Smooth muscle cell (in vitro differentiated cells): ENCODE measurements around the gene SYT6. TPM values are rescaled to one million over a fixed set of nuclear protein-coding genes. Genes with fewer than 3 reads are reported as not detected.

Source experiments
- DNase-seq: peaks from one replicate; lab custom pipeline; 2025; ENCODE audit not compliant: unreplicated experiment; lab: John Stamatoyannopoulos, UW
- H2AFZ ChIP-seq: fragments of 200-600 bp; sonication (generic); 2 replicates; pipeline ENCODE4 v1.6.0; 2016; ENCODE audit warnings: antibody characterized with exemption, low read depth, mild to moderate bottlenecking
- H3F3A ChIP-seq: fragments of 200-600 bp; sonication (generic); 2 replicates; pipeline ENCODE4 v1.6.0; 2017; ENCODE audit warnings: antibody characterized with exemption, low read depth
- H3K27ac ChIP-seq: fragments of 200-600 bp; sonication (generic); 2 replicates; pipeline ENCODE4 v1.5.1; 2016; ENCODE audit warnings: low read depth, mild to moderate bottlenecking
- H3K27me3 ChIP-seq: fragments of 200-600 bp; sonication (generic); 2 replicates; pipeline ENCODE4 v1.6.1; 2016; ENCODE audit warnings: low read depth, mild to moderate bottlenecking
- H3K36me3 ChIP-seq: fragments of 200-600 bp; sonication (generic); 2 replicates; pipeline ENCODE4 v1.5.1; 2016; ENCODE audit warnings: low read depth
- H3K4me1 ChIP-seq: fragments of 200-600 bp; sonication (generic); 2 replicates; pipeline ENCODE4 v1.5.1; 2016; ENCODE audit warnings: low read depth
- H3K4me2 ChIP-seq: fragments of 200-600 bp; sonication (generic); 2 replicates; pipeline ENCODE4 v1.6.0; 2016; ENCODE audit warnings: mild to moderate bottlenecking
- H3K4me3 ChIP-seq: fragments of 200-600 bp; sonication (generic); 2 replicates; pipeline ENCODE4 v1.5.1; 2016; ENCODE audit warnings: mild to moderate bottlenecking
- H3K79me2 ChIP-seq: fragments of 200-600 bp; sonication (generic); 2 replicates; pipeline ENCODE4 v1.6.0; 2016; ENCODE audit warnings: low read depth, mild to moderate bottlenecking
- H3K9ac ChIP-seq: fragments of 200-600 bp; sonication (generic); 2 replicates; pipeline ENCODE4 v1.6.0; 2016; ENCODE audit warnings: low read depth
- H3K9me3 ChIP-seq: fragments of 200-600 bp; sonication (generic); replicated peaks from 2 replicates; pipeline ENCODE4 v1.5.1; 2016; ENCODE audit warnings: low read depth
- H4K20me1 ChIP-seq: fragments of 200-600 bp; sonication (generic); 2 replicates; pipeline ENCODE4 v1.6.0; 2016; ENCODE audit warnings: low read depth
- WGBS: methylation state at CpG from one replicate; pipeline ENCODE4 v1.1.7; 2016; ENCODE audit warnings: low lambda C conversion rate; 5-methylcytosine and 5-hydroxymethylcytosine counted together
- polyA plus RNA-seq: library from polyadenylated mRNA; unstranded; fragments of >200 nt; fragmentation: Nextera tagmentation; extraction: Ambion mirVana; gene quantifications from 2 replicates; pipeline ENCODE4 v1.2.1, GENCODE V29; 2016
- total RNA-seq: library from RNA; depleted of rRNA; stranded (reverse); fragments of >200 nt; gene quantifications from 2 replicates; pipeline ENCODE4 v1.2.3, GENCODE V29; 2014
- TF ChIP-seq, protein P1 (sequence below): fragments of 200-600 bp; sonication (generic); IDR thresholded peaks from 2 replicates; pipeline ENCODE4 v1.5.1; 2017; ENCODE audit warnings: borderline replicate concordance, mild to moderate bottlenecking, antibody characterized with exemption; ENCODE audit not compliant: insufficient read depth, poor library complexity, severe bottlenecking

The SYT6 gene
- total and polyA plus RNA-seq, 2 experiments from 2014 or later: not detected

DNA sequence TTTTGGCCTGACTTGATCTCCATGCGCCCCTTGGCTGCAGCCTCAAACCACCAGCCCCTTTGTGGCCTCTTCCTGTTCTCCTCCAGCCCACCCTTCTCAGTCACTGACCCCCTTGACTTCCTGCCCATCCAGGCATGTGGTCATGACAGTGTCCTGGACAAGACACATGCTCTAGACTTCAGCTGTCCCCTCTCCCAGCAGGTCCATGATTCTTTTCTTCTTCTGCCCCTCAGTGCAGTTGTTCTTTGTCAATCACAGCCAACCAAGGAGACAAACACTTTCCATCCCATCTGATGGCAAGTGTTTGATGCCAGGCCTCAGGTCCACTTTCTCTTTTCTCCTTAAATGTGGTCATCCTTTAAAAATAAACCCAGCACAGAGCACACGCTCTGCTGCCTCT lies 49.7 kb downstream of the SYT6 start:
- H3K4me1 ChIP-seq: peaks cover 10% of the 10 kb centered on the region
- no peak overlapping the region for H3K4me3 ChIP-seq
- TF ChIP-seq, protein P1, sequence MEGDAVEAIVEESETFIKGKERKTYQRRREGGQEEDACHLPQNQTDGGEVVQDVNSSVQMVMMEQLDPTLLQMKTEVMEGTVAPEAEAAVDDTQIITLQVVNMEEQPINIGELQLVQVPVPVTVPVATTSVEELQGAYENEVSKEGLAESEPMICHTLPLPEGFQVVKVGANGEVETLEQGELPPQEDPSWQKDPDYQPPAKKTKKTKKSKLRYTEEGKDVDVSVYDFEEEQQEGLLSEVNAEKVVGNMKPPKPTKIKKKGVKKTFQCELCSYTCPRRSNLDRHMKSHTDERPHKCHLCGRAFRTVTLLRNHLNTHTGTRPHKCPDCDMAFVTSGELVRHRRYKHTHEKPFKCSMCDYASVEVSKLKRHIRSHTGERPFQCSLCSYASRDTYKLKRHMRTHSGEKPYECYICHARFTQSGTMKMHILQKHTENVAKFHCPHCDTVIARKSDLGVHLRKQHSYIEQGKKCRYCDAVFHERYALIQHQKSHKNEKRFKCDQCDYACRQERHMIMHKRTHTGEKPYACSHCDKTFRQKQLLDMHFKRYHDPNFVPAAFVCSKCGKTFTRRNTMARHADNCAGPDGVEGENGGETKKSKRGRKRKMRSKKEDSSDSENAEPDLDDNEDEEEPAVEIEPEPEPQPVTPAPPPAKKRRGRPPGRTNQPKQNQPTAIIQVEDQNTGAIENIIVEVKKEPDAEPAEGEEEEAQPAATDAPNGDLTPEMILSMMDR: no peak
- H3K27ac ChIP-seq: no peak overlapping the region
- WGBS: 100% methylated on average over 2 of the region's 2 CpGs
- H3K79me2 ChIP-seq: no peaks in the 10 kb centered on the region
- H3K9ac ChIP-seq: no peak overlapping the region
- H3K4me2 ChIP-seq: no peak overlapping the region
- no peak overlapping the region for H2AFZ ChIP-seq
- H3K27me3 ChIP-seq: no peaks in the 10 kb centered on the region
- H3F3A ChIP-seq: no peaks in the 10 kb centered on the region
- H3K36me3 ChIP-seq: no peaks in the 10 kb centered on the region
- H4K20me1 ChIP-seq: no peaks in the 10 kb centered on the region
- H3K9me3 ChIP-seq: no peaks in the 10 kb centered on the region
- DNase-seq: no peak

- Histone ChIP-seq H4K20me1 (no peaks in the 10 kb centered on the region), H3K9me3 (no peaks in the 10 kb centered on the region), H3K27ac (no peak overlapping the region), H3K36me3 (no peaks in the 10 kb centered on the region), H3K79me2 (no peaks in the 10 kb centered on the region), H3F3A (no peaks in the 10 kb centered on the region), H2AFZ (no peak overlapping the region), H3K9ac (no peak overlapping the region), H3K27me3 (no peaks in the 10 kb centered on the region), H3K4me3 (no peak overlapping the region), H3K4me1 (peaks cover 7% of the 10 kb centered on the region), H3K4me2 (no peak overlapping the region)
- TF ChIP-seq, protein P1: no peak
- 69% methylated on average over 2 of the region's 2 CpGs for WGBS
- DNase-seq: no peak
These were observed 51.5 kb downstream of the SYT6 start for GRCh38 chr1:114102136-114102535.

DNA sequence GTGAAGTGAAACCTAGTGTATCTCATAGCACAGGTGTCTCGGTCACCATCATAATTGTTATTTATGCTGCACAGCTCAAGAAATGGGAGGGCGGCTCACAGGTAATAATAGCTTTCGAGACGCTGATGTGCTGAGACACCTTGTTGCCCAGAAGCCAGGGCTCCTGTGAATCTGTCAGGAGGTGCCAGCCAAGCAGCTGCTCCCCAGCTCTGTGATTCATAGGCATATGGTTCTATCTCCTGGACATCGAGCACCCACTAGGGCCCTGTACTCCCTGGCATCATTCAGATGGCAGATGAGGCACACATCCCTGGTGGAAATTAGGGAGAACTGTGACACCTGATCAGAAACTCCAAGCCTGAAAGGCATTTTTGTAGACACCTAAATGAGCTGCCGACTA lies 53.5 kb downstream of the SYT6 start:
- 90% methylated on average over 6 of the region's 6 CpGs for WGBS
- H3K27me3 ChIP-seq: no peaks in the 10 kb centered on the region

GRCh38 chr1:114099268-114099667 lies 54.4 kb downstream of the SYT6 start:
- Histone ChIP-seq H2AFZ (no peak overlapping the region), H3K4me2 (no peak overlapping the region), H3K9ac (no peak overlapping the region), H3K27ac (no peak overlapping the region), H3K79me2 (no peaks in the 10 kb centered on the region), H3K9me3 (no peaks in the 10 kb centered on the region), H3K4me3 (no peak overlapping the region), H3F3A (no peaks in the 10 kb centered on the region), H4K20me1 (no peaks in the 10 kb centered on the region), H3K36me3 (no peaks in the 10 kb centered on the region), H3K4me1 (peaks cover 11% of the 10 kb centered on the region), H3K27me3 (no peaks in the 10 kb centered on the region)
- 79% methylated on average over 4 of the region's 4 CpGs for WGBS
- TF ChIP-seq, protein P1: no peak
- no peak for DNase-seq

More for the DNA sequence above, 53.5 kb downstream of the SYT6 start:
- no peak overlapping the region for H3K27ac ChIP-seq
- H3K9ac ChIP-seq: no peak overlapping the region
- H3K9me3 ChIP-seq: no peaks in the 10 kb centered on the region
- TF ChIP-seq, protein P1: no peak
- no peak overlapping the region for H3K4me2 ChIP-seq
- H3F3A ChIP-seq: no peaks in the 10 kb centered on the region
- H4K20me1 ChIP-seq: no peaks in the 10 kb centered on the region
- no peak overlapping the region for H3K4me3 ChIP-seq
- H3K4me1 ChIP-seq: peaks cover 2% of the 10 kb centered on the region
- no peaks in the 10 kb centered on the region for H3K79me2 ChIP-seq
- no peak for DNase-seq
- H3K36me3 ChIP-seq: no peaks in the 10 kb centered on the region
- no peak overlapping the region for H2AFZ ChIP-seq
